ENCODE data around the gene PTBP3. TPM values are rescaled to one million over a fixed set of nuclear protein-coding genes. Genes with fewer than 3 reads are reported as not detected.
"Not testable (repeated sequence)": the region's sequence is repeated elsewhere in the genome, so short reads cannot be mapped to it uniquely, and the experiment has no call there.

Gene PTBP3
- total RNA-seq, 6 experiments from 2014 or later: 31.1 to 52.5 (median 39.7) TPM

- no peak for TF ChIP-seq CTCF (IDR thresholded peaks at IDR 0.05)
- Mint-ChIP-seq H3K36me3 (ENCODE audit: low read depth) (peaks cover 7% of the 10 kb centered on the region; the same call in 1 of the 2 replicates), H3K27ac (no peak overlapping the region), H3K9me3 (no peaks in the 10 kb centered on the region), H3K4me1 (ENCODE audit: low read depth) (peaks cover 11% of the 10 kb centered on the region; the same call in 1 of the 2 replicates), H3K27me3 (ENCODE audit: insufficient read depth) (no peaks in the 10 kb centered on the region), H3K4me3 (no peak overlapping the region)
- no peak for DNase-seq
Measured at GRCh38 chr9:112194969-112195431, 138.4 kb downstream of the PTBP3 start.

- no peak for TF ChIP-seq CTCF (IDR thresholded peaks at IDR 0.05)
Measured at GRCh38 chr9:112193572-112194288, 139.7 kb downstream of the PTBP3 start.

GRCh38 chr9:112190320-112190719 lies 143.1 kb downstream of the PTBP3 start:
- H3K4me1 Mint-ChIP-seq (ENCODE audit: low read depth): not testable (repeated sequence)

More at GRCh38 chr9:112193572-112194288, 139.7 kb downstream of the PTBP3 start:
- Mint-ChIP-seq H3K4me3 (no peak overlapping the region), H3K4me1 (ENCODE audit: low read depth) (peaks cover 3% of the 10 kb centered on the region; the same call in 1 of the 2 replicates), H3K27ac (no peak overlapping the region), H3K36me3 (ENCODE audit: low read depth) (peaks cover 7% of the 10 kb centered on the region; the same call in 1 of the 2 replicates), H3K9me3 (no peaks in the 10 kb centered on the region), H3K27me3 (ENCODE audit: insufficient read depth) (peaks cover 2% of the 10 kb centered on the region; the same call in 1 of the 2 replicates)
- DNase-seq: no peak

GRCh38 chr9:112188884-112189283 lies 144.5 kb downstream of the PTBP3 start:
- H3K4me1 Mint-ChIP-seq (ENCODE audit: low read depth): no peaks in the 10 kb centered on the region
- no peak overlapping the region for H3K27ac Mint-ChIP-seq
- H3K27me3 Mint-ChIP-seq (ENCODE audit: insufficient read depth): peaks cover 2% of the 10 kb centered on the region; the same call in 1 of the 2 replicates
- TF ChIP-seq CTCF (IDR thresholded peaks at IDR 0.05): no peak
- DNase-seq: no peak
- peaks cover 7% of the 10 kb centered on the region; the same call in 1 of the 2 replicates for H3K36me3 Mint-ChIP-seq (ENCODE audit: low read depth)
- H3K9me3 Mint-ChIP-seq: no peaks in the 10 kb centered on the region
- no peak overlapping the region for H3K4me3 Mint-ChIP-seq

More at GRCh38 chr9:112190320-112190719, 143.1 kb downstream of the PTBP3 start:
- not testable (repeated sequence) for H3K27me3 Mint-ChIP-seq (ENCODE audit: insufficient read depth); DNase-seq; H3K9me3 Mint-ChIP-seq; H3K27ac Mint-ChIP-seq; H3K4me3 Mint-ChIP-seq; H3K36me3 Mint-ChIP-seq (ENCODE audit: low read depth)

GRCh38 chr9:112187404-112187803 lies 146.0 kb downstream of the PTBP3 start:
- no peak for DNase-seq
- no peak overlapping the region for H3K4me3 Mint-ChIP-seq
- peaks cover 7% of the 10 kb centered on the region; the same call in 1 of the 2 replicates for H3K36me3 Mint-ChIP-seq (ENCODE audit: low read depth)
- H3K4me1 Mint-ChIP-seq (ENCODE audit: low read depth): no peaks in the 10 kb centered on the region
- H3K27ac Mint-ChIP-seq: no peak overlapping the region
- peaks cover 2% of the 10 kb centered on the region; the same call in 1 of the 2 replicates for H3K27me3 Mint-ChIP-seq (ENCODE audit: insufficient read depth)
- TF ChIP-seq CTCF (IDR thresholded peaks at IDR 0.05): no peak
- H3K9me3 Mint-ChIP-seq: no peaks in the 10 kb centered on the region

GRCh38 chr9:112186695-112187094 lies 146.7 kb downstream of the PTBP3 start:
- Mint-ChIP-seq H3K27ac (no peak overlapping the region), H3K9me3 (no peaks in the 10 kb centered on the region), H3K4me1 (ENCODE audit: low read depth) (no peaks in the 10 kb centered on the region), H3K36me3 (ENCODE audit: low read depth) (peaks cover 7% of the 10 kb centered on the region; the same call in 1 of the 2 replicates), H3K27me3 (ENCODE audit: insufficient read depth) (peaks cover 2% of the 10 kb centered on the region; the same call in 1 of the 2 replicates), H3K4me3 (no peak overlapping the region)
- TF ChIP-seq CTCF (IDR thresholded peaks at IDR 0.05): no peak
- DNase-seq: no peak
